Measurements from ENCODE around the gene LEMD2.

DNA sequence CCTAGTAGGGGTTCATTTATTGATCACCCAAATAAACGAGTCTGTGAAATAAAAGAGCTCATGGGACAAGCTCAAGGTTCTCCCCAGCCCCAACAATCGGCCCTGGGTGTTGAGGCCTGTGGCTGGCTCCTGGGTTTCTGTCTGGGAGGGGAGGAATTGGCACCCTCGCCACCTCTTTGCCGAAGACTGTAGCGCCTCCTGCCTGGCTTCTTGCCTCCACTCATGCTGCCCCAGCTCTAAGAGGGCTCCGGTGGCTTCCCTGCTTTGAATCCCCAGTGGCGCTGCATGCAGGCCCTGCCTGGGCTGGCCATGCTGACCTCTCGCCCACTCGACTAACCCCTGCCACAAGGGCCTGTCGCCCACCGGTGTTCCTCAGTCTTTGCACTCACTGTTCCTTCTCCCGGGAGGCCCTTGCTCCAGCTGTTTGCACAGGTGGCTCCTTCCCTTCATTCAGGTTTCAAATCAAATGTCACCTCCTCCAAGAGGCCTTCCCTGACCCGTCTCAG, 9.5 kb upstream of the LEMD2 start:
- TF ChIP-seq, protein P1, sequence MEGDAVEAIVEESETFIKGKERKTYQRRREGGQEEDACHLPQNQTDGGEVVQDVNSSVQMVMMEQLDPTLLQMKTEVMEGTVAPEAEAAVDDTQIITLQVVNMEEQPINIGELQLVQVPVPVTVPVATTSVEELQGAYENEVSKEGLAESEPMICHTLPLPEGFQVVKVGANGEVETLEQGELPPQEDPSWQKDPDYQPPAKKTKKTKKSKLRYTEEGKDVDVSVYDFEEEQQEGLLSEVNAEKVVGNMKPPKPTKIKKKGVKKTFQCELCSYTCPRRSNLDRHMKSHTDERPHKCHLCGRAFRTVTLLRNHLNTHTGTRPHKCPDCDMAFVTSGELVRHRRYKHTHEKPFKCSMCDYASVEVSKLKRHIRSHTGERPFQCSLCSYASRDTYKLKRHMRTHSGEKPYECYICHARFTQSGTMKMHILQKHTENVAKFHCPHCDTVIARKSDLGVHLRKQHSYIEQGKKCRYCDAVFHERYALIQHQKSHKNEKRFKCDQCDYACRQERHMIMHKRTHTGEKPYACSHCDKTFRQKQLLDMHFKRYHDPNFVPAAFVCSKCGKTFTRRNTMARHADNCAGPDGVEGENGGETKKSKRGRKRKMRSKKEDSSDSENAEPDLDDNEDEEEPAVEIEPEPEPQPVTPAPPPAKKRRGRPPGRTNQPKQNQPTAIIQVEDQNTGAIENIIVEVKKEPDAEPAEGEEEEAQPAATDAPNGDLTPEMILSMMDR (IDR thresholded peaks at IDR 0.05): no peak
- no peak for TF ChIP-seq POLR2AphosphoS5 (IDR thresholded peaks at IDR 0.05)
- TF ChIP-seq POLR2A (IDR thresholded peaks at IDR 0.05; ENCODE audit: low read depth): no peak
- TF ChIP-seq EP300 (IDR thresholded peaks at IDR 0.05): no peak

All from esophagus muscularis mucosa (tissue), 4 donors.